HepG2 (cell line): ENCODE measurements around the gene SLC13A2.

ENCODE experiments used
- CBX2 ChIP-seq, 2 experiments: fragments of 200-600 bp in 1 of 2; sonication (generic); formaldehyde crosslinking in 1 of 2; IDR thresholded peaks; 2 replicates each; pipeline versions ENCODE4 v1.7.0 to v1.8.1; 2018 to 2022; ENCODE audit warnings: low read depth in 2 of 2, low read length in 1 of 2, mild to moderate bottlenecking in 1 of 2, missing genetic modification reagents in 1 of 2
- HOXA7 ChIP-seq: sonication (generic); formaldehyde crosslinking; IDR thresholded peaks from 2 replicates; pipeline ENCODE4 v1.8.1; 2022; ENCODE audit warnings: mild to moderate bottlenecking, missing genetic modification reagents, moderate library complexity
- NFYB ChIP-seq: sonication (generic); formaldehyde crosslinking; IDR thresholded peaks from 2 replicates; pipeline ENCODE4 v1.4.0; 2020; ENCODE audit warnings: missing genetic modification reagents
- NPAS2 ChIP-seq: sonication (generic); formaldehyde crosslinking; IDR thresholded peaks from 2 replicates; pipeline ENCODE4 v1.8.0; 2022; ENCODE audit warnings: mild to moderate bottlenecking, missing genetic modification reagents, borderline replicate concordance
- TAF1 ChIP-seq: sonication (generic); formaldehyde crosslinking; IDR thresholded peaks from 2 replicates; pipeline ENCODE4 v1.4.0; 2020; ENCODE audit warnings: missing genetic modification reagents
- YEATS4 ChIP-seq: sonication (generic); formaldehyde crosslinking; IDR thresholded peaks from 2 replicates; pipeline ENCODE4 v1.4.0; 2020; ENCODE audit warnings: missing genetic modification reagents, borderline replicate concordance
- ZNF263 ChIP-seq: sonication (generic); formaldehyde crosslinking; IDR thresholded peaks from 2 replicates; pipeline ENCODE4 v1.4.0; 2020; ENCODE audit warnings: missing genetic modification reagents
- TF ChIP-seq, protein P1 (sequence below): sonication (generic); formaldehyde crosslinking; IDR thresholded peaks from 2 replicates; pipeline ENCODE4 v1.9.0; 2021; ENCODE audit warnings: missing genetic modification reagents, borderline replicate concordance
- TF ChIP-seq, protein P2 (sequence below): sonication (generic); formaldehyde crosslinking; IDR thresholded peaks from 2 replicates; pipeline ENCODE4 v1.5.0; 2020; ENCODE audit warnings: mild to moderate bottlenecking, missing genetic modification reagents, moderate library complexity
- TF ChIP-seq, protein P3 (sequence below): sonication (generic); formaldehyde crosslinking; IDR thresholded peaks from 2 replicates; pipeline ENCODE4 v1.9.0; 2021; ENCODE audit warnings: mild to moderate bottlenecking, missing genetic modification reagents

DNA sequence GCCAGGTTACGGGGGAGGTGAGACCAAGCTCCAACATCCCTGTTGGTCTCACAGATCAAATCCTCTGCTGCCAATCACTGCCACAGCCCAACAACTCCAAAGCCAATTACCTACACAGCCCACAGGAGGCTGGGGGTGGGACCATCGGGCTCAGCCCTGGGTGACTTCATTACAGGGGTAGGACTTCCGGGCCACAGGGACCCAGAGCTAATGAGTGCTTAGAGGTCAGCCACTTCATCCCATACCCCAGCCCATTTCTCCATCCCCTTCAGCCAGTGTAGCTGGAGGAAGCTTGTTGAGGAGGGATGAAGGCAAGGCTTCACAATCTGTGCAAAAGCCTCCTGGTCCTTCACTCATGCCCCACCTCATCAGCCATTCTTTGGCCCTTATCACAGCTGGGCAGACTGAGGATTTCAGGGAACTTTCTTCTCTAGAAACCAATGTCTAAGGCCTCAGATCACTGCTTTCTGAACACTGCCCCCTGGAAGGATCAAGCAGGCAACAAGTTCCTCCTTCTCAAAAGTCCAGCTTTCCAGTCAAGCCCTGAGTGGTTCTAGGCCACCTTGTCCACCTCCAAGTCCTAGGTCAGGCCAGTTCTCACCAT, 38.5 kb downstream of the SLC13A2 start:
- TF ChIP-seq NPAS2 (no peak), TAF1 (CRISPR knock-in tag) (no peak), CBX2 (IDR thresholded peaks at IDR 0.05; ENCODE audit: low read depth, low read length) (no peak), CBX2 (CRISPR knock-in tag; IDR thresholded peaks at IDR 0.05; ENCODE audit: low read depth) (no peak), ZNF263 (no peak), YEATS4 (CRISPR knock-in tag) (no peak), HOXA7 (CRISPR knock-in tag) (no peak), NFYB (CRISPR knock-in tag) (no peak)
- TF ChIP-seq, protein P1, sequence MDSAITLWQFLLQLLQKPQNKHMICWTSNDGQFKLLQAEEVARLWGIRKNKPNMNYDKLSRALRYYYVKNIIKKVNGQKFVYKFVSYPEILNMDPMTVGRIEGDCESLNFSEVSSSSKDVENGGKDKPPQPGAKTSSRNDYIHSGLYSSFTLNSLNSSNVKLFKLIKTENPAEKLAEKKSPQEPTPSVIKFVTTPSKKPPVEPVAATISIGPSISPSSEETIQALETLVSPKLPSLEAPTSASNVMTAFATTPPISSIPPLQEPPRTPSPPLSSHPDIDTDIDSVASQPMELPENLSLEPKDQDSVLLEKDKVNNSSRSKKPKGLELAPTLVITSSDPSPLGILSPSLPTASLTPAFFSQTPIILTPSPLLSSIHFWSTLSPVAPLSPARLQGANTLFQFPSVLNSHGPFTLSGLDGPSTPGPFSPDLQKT (CRISPR knock-in tag) = no peak
- TF ChIP-seq, protein P2, sequence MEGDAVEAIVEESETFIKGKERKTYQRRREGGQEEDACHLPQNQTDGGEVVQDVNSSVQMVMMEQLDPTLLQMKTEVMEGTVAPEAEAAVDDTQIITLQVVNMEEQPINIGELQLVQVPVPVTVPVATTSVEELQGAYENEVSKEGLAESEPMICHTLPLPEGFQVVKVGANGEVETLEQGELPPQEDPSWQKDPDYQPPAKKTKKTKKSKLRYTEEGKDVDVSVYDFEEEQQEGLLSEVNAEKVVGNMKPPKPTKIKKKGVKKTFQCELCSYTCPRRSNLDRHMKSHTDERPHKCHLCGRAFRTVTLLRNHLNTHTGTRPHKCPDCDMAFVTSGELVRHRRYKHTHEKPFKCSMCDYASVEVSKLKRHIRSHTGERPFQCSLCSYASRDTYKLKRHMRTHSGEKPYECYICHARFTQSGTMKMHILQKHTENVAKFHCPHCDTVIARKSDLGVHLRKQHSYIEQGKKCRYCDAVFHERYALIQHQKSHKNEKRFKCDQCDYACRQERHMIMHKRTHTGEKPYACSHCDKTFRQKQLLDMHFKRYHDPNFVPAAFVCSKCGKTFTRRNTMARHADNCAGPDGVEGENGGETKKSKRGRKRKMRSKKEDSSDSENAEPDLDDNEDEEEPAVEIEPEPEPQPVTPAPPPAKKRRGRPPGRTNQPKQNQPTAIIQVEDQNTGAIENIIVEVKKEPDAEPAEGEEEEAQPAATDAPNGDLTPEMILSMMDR = no peak
- TF ChIP-seq, protein P3, sequence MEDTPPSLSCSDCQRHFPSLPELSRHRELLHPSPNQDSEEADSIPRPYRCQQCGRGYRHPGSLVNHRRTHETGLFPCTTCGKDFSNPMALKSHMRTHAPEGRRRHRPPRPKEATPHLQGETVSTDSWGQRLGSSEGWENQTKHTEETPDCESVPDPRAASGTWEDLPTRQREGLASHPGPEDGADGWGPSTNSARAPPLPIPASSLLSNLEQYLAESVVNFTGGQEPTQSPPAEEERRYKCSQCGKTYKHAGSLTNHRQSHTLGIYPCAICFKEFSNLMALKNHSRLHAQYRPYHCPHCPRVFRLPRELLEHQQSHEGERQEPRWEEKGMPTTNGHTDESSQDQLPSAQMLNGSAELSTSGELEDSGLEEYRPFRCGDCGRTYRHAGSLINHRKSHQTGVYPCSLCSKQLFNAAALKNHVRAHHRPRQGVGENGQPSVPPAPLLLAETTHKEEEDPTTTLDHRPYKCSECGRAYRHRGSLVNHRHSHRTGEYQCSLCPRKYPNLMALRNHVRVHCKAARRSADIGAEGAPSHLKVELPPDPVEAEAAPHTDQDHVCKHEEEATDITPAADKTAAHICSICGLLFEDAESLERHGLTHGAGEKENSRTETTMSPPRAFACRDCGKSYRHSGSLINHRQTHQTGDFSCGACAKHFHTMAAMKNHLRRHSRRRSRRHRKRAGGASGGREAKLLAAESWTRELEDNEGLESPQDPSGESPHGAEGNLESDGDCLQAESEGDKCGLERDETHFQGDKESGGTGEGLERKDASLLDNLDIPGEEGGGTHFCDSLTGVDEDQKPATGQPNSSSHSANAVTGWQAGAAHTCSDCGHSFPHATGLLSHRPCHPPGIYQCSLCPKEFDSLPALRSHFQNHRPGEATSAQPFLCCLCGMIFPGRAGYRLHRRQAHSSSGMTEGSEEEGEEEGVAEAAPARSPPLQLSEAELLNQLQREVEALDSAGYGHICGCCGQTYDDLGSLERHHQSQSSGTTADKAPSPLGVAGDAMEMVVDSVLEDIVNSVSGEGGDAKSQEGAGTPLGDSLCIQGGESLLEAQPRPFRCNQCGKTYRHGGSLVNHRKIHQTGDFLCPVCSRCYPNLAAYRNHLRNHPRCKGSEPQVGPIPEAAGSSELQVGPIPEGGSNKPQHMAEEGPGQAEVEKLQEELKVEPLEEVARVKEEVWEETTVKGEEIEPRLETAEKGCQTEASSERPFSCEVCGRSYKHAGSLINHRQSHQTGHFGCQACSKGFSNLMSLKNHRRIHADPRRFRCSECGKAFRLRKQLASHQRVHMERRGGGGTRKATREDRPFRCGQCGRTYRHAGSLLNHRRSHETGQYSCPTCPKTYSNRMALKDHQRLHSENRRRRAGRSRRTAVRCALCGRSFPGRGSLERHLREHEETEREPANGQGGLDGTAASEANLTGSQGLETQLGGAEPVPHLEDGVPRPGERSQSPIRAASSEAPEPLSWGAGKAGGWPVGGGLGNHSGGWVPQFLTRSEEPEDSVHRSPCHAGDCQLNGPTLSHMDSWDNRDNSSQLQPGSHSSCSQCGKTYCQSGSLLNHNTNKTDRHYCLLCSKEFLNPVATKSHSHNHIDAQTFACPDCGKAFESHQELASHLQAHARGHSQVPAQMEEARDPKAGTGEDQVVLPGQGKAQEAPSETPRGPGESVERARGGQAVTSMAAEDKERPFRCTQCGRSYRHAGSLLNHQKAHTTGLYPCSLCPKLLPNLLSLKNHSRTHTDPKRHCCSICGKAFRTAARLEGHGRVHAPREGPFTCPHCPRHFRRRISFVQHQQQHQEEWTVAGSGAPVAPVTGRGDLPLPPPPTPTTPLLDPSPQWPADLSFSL (CRISPR knock-in tag) = no peak
